Measurements from ENCODE around the gene NECTIN1.

The NECTIN1 gene

GRCh38 chr11:119728651-119729580 is at the start of gene NECTIN1:
Gene NECTIN1 (minus strand): TSS chr11:119729200. CDS start chr11:119728553, 647 bp downstream.
- DNase-seq (ENCODE audit: insufficient read length, low spot score) (peak; percentile 89), FAIRE-seq (peak; percentile 68)

- no peak for FAIRE-seq
- DNase-seq (ENCODE audit: insufficient read length, low spot score): no peak
Measured at GRCh38 chr11:119778391-119779194, 49.6 kb upstream of the NECTIN1 start.

DNA sequence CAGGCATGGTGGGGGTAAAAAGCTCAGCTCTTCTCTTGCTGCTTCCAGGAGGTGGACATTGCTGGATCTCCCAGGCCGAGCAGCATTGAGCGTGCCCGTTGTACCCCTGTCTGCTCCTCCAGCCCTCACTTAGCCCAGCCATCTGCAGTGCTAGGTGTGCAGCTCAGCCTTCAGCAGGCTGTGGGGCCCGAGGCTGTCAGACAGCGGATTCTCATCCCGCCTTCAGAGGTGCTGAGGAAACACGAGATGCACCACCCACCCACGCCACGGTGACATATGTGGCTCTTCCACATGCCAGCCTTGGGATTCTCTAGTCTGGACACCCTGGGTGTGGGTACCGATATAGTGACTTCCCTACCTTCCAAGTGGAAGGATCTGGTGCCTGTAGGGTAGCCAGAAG is 48.9 kb upstream of the NECTIN1 start:
- no peak for DNase-seq (ENCODE audit: insufficient read length, low spot score)
- FAIRE-seq: no peak

GRCh38 chr11:119776651-119777050 is 47.7 kb upstream of the NECTIN1 start:
- DNase-seq (ENCODE audit: insufficient read length, low spot score): no peak
- no peak for FAIRE-seq

- no peak for DNase-seq (ENCODE audit: insufficient read length, low spot score)
- no peak for FAIRE-seq
Measured at GRCh38 chr11:119776031-119776636, 47.1 kb upstream of the NECTIN1 start.

GRCh38 chr11:119774172-119774763 is 45.3 kb upstream of the NECTIN1 start:
- no peak for DNase-seq (ENCODE audit: insufficient read length, low spot score)
- no peak for FAIRE-seq

DNA sequence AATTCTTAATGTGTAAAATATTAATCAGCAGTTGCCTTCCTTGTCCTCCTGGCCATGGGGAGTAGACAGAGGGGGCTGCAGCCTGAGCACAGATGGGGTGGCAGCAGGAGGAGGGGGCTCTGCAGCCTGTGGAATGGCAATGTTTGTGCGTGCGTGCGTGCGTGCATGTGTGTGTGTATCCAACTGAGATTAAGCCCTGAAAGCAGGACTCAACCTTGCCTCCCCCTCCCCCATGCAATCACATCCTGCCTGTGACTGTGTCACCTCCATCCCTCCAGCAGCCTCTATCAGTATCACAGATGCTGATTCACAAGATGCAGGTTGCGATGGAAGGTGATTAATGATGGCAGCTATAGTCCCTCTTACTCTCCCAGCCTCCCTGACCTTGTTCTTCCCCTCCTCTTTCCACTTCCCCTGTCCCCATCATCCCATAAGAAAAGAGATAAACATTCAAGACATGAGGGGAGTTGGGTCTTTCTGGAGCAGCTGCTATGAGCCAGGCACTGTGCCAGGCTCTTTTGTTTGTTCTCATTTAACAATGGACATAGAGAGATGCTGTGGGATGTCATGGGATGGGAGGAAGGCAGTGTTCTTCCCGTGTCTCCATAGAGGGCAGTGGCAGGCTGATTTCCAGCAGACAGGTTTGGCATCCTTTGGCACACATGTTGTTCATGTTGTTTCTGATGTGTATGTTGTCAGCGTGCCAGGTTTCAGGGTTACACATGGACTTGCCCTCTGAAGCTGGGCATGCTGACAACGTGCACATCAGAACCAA is 43.8 kb upstream of the NECTIN1 start:
- no peak for DNase-seq (ENCODE audit: insufficient read length, low spot score)
- FAIRE-seq: no peak

- DNase-seq (ENCODE audit: insufficient read length, low spot score): no peak
- FAIRE-seq: no peak
Measured at GRCh38 chr11:119772076-119772475, 43.1 kb upstream of the NECTIN1 start.

- FAIRE-seq (no peak), DNase-seq (ENCODE audit: insufficient read length, low spot score) (no peak)
Measured at GRCh38 chr11:119771172-119771770, 42.3 kb upstream of the NECTIN1 start.

- FAIRE-seq: no peak
Measured at GRCh38 chr11:119765628-119766027, 36.6 kb upstream of the NECTIN1 start.

DNA sequence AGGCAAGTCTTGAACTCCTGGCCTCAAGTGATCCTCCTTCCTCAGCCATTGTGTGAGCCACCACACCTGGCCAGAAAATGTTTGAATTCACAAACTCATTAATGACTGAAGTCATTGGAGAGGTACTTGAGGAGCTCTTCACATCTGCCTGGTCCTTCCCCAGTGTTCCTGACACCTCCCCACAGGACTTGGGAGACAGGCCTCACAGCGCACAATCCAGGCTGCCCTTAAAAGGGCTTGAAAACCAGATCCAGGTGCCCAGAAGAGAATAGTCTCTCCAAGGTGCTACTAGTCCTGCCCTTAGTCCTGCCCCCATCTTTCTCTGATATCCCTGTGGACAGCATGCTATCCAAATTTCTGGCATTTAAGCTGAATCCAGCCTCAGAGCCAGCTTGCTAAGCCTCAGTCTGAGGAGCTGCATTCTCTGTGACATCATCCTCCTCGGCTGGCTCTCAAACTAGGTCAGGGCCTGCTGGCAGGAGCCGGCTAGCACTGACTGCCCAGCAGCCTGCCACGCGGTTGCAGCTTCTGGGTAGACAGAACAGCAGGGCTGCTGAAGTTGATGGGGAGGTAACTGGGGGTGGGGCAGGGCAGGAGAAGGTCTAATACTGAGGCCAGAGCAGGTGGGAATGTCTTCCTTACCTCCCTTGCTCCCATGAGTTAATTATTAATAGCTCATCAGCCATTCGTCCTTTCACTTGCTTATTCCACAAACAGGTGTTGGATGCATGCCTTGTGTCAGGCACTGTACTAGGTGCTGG is 35.3 kb upstream of the NECTIN1 start:
- FAIRE-seq: no peak
- DNase-seq (ENCODE audit: insufficient read length, low spot score): no peak

More at GRCh38 chr11:119765628-119766027, 36.6 kb upstream of the NECTIN1 start:
- DNase-seq (ENCODE audit: insufficient read length, low spot score): no peak

DNA sequence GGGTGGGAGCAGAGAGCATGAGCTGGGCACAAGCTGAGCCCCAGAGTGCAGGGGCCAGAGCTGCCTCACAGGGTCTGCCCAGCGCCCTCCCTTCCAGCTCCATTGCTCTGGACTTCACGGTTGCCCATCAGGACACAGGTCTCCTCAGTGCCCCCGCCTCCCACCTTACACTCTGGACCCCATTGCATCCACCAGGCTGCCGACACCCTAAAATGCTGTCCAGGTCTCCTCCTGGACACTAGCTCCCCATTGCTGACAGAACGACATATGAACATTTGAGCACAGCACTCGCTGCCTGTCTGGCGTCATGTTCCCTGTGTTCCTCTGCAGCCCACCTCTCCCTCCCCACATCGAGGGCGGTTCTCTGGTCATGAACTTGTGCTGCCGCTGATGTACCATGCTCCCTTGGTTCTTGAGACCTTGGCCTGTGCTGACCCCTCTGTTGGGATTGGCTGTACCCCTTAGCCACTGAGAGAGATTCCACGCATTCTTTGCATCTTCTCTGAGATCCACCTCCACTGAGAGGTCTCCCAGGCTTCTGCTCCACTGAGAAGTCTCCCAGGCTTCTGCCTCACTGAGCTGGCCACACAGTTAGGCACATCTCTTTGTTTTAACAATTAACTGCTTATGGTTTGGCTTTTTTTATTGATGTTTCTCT is 34.2 kb upstream of the NECTIN1 start:
- DNase-seq (ENCODE audit: insufficient read length, low spot score): no peak
- no peak for FAIRE-seq

DNA sequence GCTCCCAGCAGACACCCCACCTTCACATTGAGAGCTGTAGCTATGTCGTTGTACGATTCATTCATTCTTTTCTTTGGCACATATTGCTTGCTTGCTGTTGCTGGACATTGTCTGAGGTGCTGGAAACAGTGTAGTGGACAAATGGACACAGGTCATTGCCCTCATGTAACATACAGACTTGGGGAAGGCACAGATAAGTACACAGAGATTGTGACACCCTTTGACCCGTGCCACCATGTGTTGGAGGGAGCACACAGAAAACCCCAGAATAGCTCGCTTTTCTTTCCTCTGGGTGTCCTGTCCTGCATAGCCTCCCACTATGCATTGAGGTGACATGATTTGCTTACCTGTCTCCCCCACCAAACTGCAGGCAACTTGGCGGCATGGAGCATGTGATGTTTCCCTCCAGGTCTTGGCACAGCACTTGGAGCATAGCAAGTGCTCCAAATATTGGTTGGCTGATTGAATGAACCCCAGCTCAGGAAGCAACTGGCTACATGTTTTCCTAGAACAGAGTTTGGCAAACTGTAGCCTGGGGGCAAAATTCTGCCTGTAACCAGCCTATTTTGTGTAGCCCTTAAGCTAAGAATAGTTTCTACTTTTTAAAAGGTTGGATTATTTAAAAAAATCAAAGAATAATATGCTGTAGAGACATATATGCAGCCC is 30.9 kb upstream of the NECTIN1 start:
- no peak for FAIRE-seq
- DNase-seq (ENCODE audit: insufficient read length, low spot score): no peak

GRCh38 chr11:119759324-119759723 is 30.3 kb upstream of the NECTIN1 start:
- DNase-seq (ENCODE audit: insufficient read length, low spot score): no peak
- no peak for FAIRE-seq

- no peak for DNase-seq (ENCODE audit: insufficient read length, low spot score)
- no peak for FAIRE-seq
Measured at GRCh38 chr11:119758291-119758690, 29.3 kb upstream of the NECTIN1 start.

GRCh38 chr11:119757378-119757777 is 28.4 kb upstream of the NECTIN1 start:
- FAIRE-seq (peak; percentile 9), DNase-seq (ENCODE audit: insufficient read length, low spot score) (no peak)

DNA sequence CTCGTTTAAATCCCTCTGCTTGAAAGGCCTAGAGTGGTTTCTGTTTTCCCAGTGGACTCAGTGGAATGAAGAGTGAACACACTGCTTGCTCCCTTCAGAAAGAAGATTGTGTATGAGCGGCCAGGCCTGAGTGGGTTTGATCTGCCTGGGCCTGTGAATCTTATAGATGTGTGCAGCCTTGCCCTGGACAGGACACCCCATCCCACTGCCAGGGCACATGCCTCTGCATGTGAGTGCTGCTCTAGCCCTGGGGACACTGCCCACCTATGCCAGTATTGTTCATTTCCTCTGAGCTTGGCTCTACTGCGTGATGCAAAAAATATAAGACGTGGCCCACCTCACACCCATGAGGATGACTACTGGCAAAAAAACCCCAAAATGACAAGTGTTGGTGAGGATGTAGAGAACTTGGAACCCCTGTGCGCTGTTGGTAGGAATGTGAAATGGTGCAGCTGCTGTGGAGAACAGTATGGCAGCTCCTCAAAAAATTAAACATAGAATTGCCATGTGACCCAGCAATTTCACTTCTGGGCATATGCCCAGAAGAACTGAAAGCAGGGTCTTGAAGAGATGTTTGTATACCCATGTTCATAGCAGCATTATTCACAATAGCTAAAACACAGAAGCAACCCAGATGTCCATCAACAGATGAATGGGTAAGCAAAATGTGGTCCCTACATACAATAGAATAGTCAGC is 27.3 kb upstream of the NECTIN1 start:
- DNase-seq (ENCODE audit: insufficient read length, low spot score) (no peak), FAIRE-seq (no peak)
